ENCODE results near the gene RSPH9. TPM values are rescaled to one million over a fixed set of nuclear protein-coding genes. Genes with fewer than 3 reads are reported as not detected.

Gene RSPH9
- total and polyA plus RNA-seq, 2 donors from 2014 or later: 0.16 to 0.45 TPM

DNA sequence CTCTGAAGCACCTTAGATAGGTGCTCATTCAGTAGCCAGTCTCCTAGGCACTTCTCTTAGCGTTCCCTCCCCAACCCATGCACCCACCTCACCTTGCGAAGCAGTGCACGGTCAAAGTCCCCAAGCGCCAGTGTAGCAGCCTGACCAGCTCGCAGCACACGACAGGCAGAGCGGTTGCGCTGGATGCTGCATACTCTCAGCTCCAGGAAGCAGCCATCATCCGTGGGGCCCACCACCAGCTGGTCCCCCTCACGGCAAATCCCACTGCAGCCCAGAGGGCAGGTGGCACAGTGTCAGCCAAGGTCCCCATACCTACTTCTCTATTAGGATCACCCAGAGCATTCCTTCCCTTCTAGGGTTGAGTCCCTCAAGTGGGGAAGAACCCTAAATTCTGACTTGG is 22.3 kb upstream of the RSPH9 start:
- Histone ChIP-seq H3K36me3 (ENCODE audit: control insufficient read depth in 2 of 3, insufficient read depth in 3 of 3, low read length in 3 of 3) (peaks cover 0 to 33% (median 28%) of the 10 kb centered on the region in 3 donors), H3K9me3 (ENCODE audit: control insufficient read depth in 2 of 3, insufficient read depth in 1 of 3, low read length in 3 of 3) (no peaks in the 10 kb centered on the region), H3K9ac (ENCODE audit: low read length in 3 of 3) (no peak overlapping the region), H3K4me1 (ENCODE audit: control insufficient read depth in 2 of 3, insufficient read depth in 2 of 3, low read depth in 1 of 3, low read length in 3 of 3) (peaks cover 0 to 7% (median 6%) of the 10 kb centered on the region in 3 donors), H3K27me3 (ENCODE audit: control insufficient read depth, insufficient read depth, low read length) (no peaks in the 10 kb centered on the region), H3K4me3 (ENCODE audit: low read length in 3 of 3) (no peak overlapping the region), H3K27ac (ENCODE audit: low read depth in 2 of 2, low read length in 2 of 2) (no peak overlapping the region)
- intact Hi-C loops (cut with DNase I): no loop called here
- FAIRE-seq (no peak), DNase-seq (no peak)
- no peak for TF ChIP-seq CTCF (IDR thresholded peaks at IDR 0.05; ENCODE audit: borderline replicate concordance, extremely low read depth, insufficient read depth)

DNA sequence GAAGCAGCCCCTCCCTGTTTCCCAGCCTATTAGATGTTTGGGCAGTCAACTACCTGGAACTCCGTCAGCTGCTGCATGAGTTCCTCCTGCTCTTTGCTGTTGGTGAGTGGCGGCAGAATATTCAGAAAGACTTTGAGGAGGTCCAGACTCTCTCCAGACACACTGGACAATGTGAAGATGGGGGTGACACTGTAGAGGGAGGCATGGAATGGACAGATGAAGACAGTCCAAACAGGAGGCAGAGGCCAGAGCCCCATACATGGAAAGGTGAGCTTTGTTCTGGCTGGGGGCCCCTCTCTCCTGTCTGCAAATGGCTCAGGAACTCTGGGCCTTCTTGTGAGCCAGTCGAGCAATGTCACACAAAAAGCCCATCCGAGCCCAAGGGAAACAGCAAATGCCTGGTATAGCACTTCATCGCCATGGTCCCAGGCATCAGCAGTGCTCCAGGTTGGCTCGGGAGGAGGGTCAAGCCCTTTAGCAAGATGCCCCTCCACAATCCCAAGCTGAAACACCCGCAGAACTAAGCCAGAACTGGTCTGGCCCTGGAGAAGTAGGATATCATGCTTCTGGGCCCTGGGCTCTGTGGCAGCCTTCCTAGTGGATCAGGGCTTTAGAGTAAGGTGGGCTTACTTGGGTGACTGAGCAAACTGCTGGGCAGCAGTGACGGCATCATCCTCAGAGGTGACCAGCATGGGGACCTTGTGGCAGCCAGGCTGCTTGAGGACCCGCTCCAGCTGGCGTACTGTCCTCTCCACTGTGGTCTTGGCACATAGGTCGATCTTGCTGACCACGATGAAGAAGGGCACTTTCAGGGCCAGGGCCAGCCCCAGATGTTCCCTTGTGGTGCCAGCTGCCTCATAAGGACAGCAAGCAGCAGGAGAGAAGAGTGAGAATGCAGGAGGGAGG is 20.7 kb upstream of the RSPH9 start:
- Histone ChIP-seq H3K36me3 (ENCODE audit: control insufficient read depth in 2 of 3, insufficient read depth in 3 of 3, low read length in 3 of 3) (peaks cover 0 to 33% (median 28%) of the 10 kb centered on the region in 3 donors), H3K9me3 (ENCODE audit: control insufficient read depth in 2 of 3, insufficient read depth in 1 of 3, low read length in 3 of 3) (no peaks in the 10 kb centered on the region), H3K4me3 (ENCODE audit: low read length in 3 of 3) (no peak overlapping the region), H3K27ac (ENCODE audit: low read depth in 2 of 2, low read length in 2 of 2) (no peak overlapping the region), H3K9ac (ENCODE audit: low read length in 3 of 3) (no peak overlapping the region), H3K4me1 (ENCODE audit: control insufficient read depth in 2 of 3, insufficient read depth in 2 of 3, low read depth in 1 of 3, low read length in 3 of 3) (peaks cover 0 to 12% (median 9%) of the 10 kb centered on the region in 3 donors), H3K27me3 (ENCODE audit: control insufficient read depth, insufficient read depth, low read length) (no peaks in the 10 kb centered on the region)
- FAIRE-seq (no peak), DNase-seq (no peak)
- no peak for TF ChIP-seq CTCF (IDR thresholded peaks at IDR 0.05; ENCODE audit: borderline replicate concordance, extremely low read depth, insufficient read depth)
- intact Hi-C loops (cut with DNase I): no loop called here

DNA sequence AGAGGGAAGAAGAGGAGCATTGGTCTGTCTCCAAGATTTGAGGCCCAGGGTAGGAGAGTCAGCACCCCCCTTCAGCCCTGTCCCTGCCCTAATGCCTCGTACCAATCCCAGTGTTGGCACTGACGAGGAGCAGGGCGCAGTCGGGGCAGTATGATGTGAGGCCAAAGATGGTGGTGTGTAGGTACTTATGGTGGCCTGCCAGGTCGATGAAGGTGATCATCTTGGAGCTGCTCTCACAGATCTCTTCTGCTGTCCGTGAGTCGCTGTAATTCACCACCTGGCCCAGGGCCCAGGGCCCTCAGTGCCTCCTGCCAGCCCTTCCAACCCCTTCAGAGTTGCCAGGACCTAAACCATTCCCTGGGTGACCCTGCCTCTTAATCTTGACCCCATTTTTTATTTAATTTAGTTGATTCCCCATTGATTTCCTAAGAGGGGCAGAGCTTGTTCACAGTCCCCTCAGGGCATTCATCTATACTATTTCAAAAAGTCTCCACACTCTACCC is 20.0 kb upstream of the RSPH9 start:
- peaks cover 0 to 12% (median 9%) of the 10 kb centered on the region in 3 donors for H3K4me1 ChIP-seq (ENCODE audit: control insufficient read depth in 2 of 3, insufficient read depth in 2 of 3, low read depth in 1 of 3, low read length in 3 of 3)
- H3K36me3 ChIP-seq (ENCODE audit: control insufficient read depth in 2 of 3, insufficient read depth in 3 of 3, low read length in 3 of 3): peaks cover 0 to 33% (median 28%) of the 10 kb centered on the region in 3 donors
- FAIRE-seq (no peak), DNase-seq (no peak)
- no peak overlapping the region for H3K4me3 ChIP-seq (ENCODE audit: low read length in 3 of 3)
- intact Hi-C loops (cut with DNase I): no loop called here
- H3K9me3 ChIP-seq (ENCODE audit: control insufficient read depth in 2 of 3, insufficient read depth in 1 of 3, low read length in 3 of 3): no peaks in the 10 kb centered on the region
- no peak overlapping the region for H3K27ac ChIP-seq (ENCODE audit: low read depth in 2 of 2, low read length in 2 of 2)
- H3K9ac ChIP-seq (ENCODE audit: low read length in 3 of 3): no peak overlapping the region
- H3K27me3 ChIP-seq (ENCODE audit: control insufficient read depth, insufficient read depth, low read length): no peaks in the 10 kb centered on the region
- no peak for TF ChIP-seq CTCF (IDR thresholded peaks at IDR 0.05; ENCODE audit: borderline replicate concordance, extremely low read depth, insufficient read depth)
